ENCODE results near the gene DQX1.

DNA sequence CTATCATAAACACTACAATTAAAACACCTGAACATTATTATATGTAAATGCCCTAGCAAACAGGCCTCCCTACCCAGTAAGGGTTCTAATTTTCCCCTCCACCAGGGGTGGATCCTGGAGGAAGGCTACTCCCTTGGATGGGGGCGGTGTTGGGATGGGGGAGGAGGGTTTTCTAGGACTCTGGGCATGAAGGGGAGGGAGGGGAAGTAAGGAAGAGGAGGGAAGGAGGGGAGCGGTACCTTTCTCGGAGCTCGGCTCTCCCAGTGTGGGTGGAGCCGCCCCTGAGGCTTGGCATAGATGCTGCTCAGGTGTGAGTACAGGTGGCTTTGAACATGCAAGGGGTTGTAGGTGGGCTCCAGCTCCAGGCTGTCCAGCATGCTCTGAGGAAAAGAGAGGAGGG, 33.9 kb upstream of the DQX1 start:
- TF ChIP-seq RARB (CRISPR knock-in tag; IDR thresholded peaks at IDR 0.05): no peak
- no peak for TF ChIP-seq ZFP30 (CRISPR knock-in tag; IDR thresholded peaks at IDR 0.05)
- TF ChIP-seq CSDC2 (CRISPR knock-in tag; IDR thresholded peaks at IDR 0.05): no peak
- no peak for TF ChIP-seq ZFP3 (CRISPR knock-in tag; IDR thresholded peaks at IDR 0.05)

All from SK-N-SH treated with all-trans-retinoic acid at 6 μM for 48 hours (cell line).